Esophagus (tissue), 2 donors: ENCODE data around the gene ZNF816. TPM values are rescaled to one million over a fixed set of nuclear protein-coding genes. Genes with fewer than 3 reads are reported as not detected.

Experiments used
- H3K27ac ChIP-seq, 2 donors: one replicate each; pipeline ENCODE4 v1.5.1; 2013; ENCODE audit warnings: low read depth in 2 of 2, mild to moderate bottlenecking in 2 of 2, inconsistent platforms in 1 of 2, low read length in 1 of 2, moderate library complexity in 1 of 2
- H3K27me3 ChIP-seq, 2 donors: one replicate each; pipeline ENCODE4 v1.6.1; 2013; ENCODE audit warnings: low read length in 2 of 2, control low read depth in 1 of 2, mild to moderate bottlenecking in 1 of 2; ENCODE audit not compliant: insufficient read depth in 2 of 2, control insufficient read depth in 1 of 2
- H3K36me3 ChIP-seq, 2 donors: one replicate each; pipeline ENCODE4 v1.6.1; 2013; ENCODE audit warnings: low read length in 1 of 2; ENCODE audit not compliant: control insufficient read depth in 2 of 2, insufficient read depth in 2 of 2
- H3K4me1 ChIP-seq, 2 donors: one replicate each; pipeline ENCODE4 v1.6.1; 2013; ENCODE audit warnings: low read length in 1 of 2; ENCODE audit not compliant: control insufficient read depth in 2 of 2, insufficient read depth in 2 of 2
- H3K4me3 ChIP-seq, 2 donors: one replicate each; pipeline ENCODE4 v1.5.1; 2013; ENCODE audit warnings: low read length in 2 of 2, mild to moderate bottlenecking in 2 of 2, low read depth in 1 of 2, moderate library complexity in 1 of 2
- H3K9me3 ChIP-seq, 2 donors: one replicate each; pipeline ENCODE4 v1.6.1; 2013; ENCODE audit warnings: mild to moderate bottlenecking in 2 of 2, low read depth in 1 of 2, low read length in 1 of 2, moderate library complexity in 1 of 2; ENCODE audit not compliant: control insufficient read depth in 2 of 2, insufficient read depth in 1 of 2
- WGBS, 2 donors: extraction: QIAGEN DNeasy Blood & Tissue Kit; methylation state at CpG; one replicate each; pipeline ENCODE4 v1.1.7; 2013; 5-methylcytosine and 5-hydroxymethylcytosine counted together
- polyA plus RNA-seq, 2 donors: library from polyadenylated mRNA; stranded (reverse); fragments of 200-250 nt; gene quantifications; one replicate each; pipeline ENCODE4 v1.2.3, GENCODE V29; 2013
- donor health status: healthy with polysubstance abuse.
- donor health status: Bipolar disorder and iron deficiency.

The ZNF816 gene
- polyA plus RNA-seq, 2 donors = 2.0 to 2.1 TPM

DNA sequence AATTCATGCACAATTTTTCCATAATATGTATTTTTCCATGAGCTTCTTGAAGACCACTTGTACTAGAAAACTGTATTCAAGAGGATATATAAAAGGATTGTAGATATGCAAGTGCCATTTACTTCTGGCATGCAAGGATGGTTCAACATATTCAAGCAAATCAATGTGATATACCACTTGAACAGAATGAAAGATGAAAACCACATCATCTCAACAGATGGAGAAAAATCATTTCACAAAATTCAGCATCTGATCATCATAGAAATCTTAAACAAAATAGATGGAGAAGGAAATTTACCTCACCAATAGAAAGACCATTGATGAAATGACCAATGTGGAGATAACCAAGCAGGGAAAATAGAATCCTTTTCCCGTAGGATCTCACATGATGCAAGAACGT is 5.1 kb upstream of the ZNF816 start:
- Histone ChIP-seq H3K36me3 (no peaks in the 10 kb centered on the region), H3K9me3 (peaks cover 2 to 4% of the 10 kb centered on the region in 2 donors), H3K4me1 (peaks cover 0 to 2% of the 10 kb centered on the region in 2 donors), H3K27me3 (no peaks in the 10 kb centered on the region), H3K27ac (no peak overlapping the region), H3K4me3 (no peak overlapping the region)
- 89 to 98% methylated on average over 2 of the region's 2 CpGs for WGBS, 2 donors

DNA sequence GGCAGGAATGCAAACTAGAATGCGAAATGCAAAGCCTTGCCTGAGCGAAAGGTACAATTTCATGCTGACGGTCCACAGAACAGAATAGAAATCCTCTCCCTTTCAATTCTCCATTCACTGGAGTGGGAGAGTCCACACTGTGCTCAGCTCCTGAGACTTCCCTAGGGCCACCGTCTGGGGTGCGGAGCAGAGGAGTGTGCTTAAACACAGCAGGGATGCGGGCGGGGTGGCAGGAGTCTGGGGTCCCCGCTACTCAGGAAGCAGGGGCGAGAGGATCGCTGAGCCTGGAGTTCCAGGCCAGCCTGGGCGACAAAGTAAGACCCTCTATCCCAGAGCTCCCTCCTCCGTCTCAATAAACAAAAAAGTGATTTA is 552 bp upstream of the ZNF816 start:
- H3K27ac ChIP-seq = peak overlapping the region; percentile 88 to 94
- WGBS, 2 donors = 2 to 6% methylated on average over 12 of the region's 12 CpGs
- H3K4me1 ChIP-seq = peaks cover 0 to 4% of the 10 kb centered on the region in 2 donors
- H3K36me3 ChIP-seq = peaks cover 2 to 3% of the 10 kb centered on the region in 2 donors
- peak overlapping the region; percentile 49 to 72 for H3K4me3 ChIP-seq
- peaks cover 2 to 22% of the 10 kb centered on the region in 2 donors for H3K9me3 ChIP-seq
- no peaks in the 10 kb centered on the region for H3K27me3 ChIP-seq

DNA sequence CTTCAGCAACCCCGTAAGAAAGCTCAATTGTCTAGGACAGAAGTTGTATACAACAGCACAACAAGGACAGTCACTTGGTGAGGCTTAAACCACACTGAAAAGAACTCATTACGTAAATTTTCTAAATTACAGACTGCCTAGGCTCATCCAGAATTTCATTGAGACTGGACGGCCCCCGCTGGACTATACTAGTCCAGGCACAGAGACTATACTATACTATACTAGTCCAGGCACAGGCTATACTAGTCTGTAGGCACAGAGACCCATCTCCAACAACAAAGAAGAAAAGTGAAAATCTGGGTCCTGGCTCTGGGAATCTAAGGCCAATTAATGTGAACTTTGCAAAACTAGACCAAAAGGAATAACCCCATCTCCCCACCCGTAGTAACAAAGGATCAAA is 700 bp downstream of the ZNF816 start:
- Histone ChIP-seq H3K9me3 (peaks cover 0 to 30% of the 10 kb centered on the region in 2 donors), H3K36me3 (peaks cover 2 to 3% of the 10 kb centered on the region in 2 donors), H3K4me1 (peaks cover 0 to 4% of the 10 kb centered on the region in 2 donors), H3K4me3 (peak overlapping the region; percentile 66 to 72), H3K27ac (peak overlapping the region; percentile 88 to 91), H3K27me3 (no peaks in the 10 kb centered on the region)
- WGBS, 2 donors = 21 to 26% methylated on average over 5 of the region's 5 CpGs

DNA sequence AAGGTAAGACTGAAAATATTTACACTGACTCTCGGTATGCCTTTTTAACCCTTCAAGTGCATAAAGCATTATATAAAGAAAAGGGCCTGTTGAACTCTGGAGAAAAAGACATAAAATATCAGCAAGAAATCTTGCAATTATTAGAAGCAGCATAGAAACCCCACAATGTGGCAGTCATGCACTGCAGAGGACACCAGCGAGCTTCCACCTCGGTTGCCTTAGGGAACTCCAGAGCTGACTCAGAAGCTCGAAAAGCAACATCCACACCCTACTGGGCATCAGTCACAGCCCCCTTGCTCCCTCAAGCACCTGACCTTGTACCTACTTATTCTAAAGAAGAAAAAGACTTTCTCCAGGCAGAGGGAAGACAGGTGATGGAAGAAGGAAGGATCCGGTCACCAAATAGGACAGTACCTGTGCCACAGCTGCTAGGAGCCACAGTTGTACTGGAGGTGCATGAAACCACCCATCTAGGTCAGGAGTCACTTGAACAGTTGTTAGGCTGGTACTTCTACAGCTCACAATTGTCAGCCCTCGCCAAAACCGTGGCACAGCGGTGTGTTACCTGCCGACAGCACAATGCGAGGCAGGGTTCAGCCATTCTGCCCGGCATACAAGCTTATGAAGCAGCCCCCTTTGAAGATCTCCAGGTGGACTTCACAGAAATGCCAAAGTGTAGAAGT is 2.9 kb downstream of the ZNF816 start:
- Histone ChIP-seq H3K27me3 (no peaks in the 10 kb centered on the region), H3K36me3 (peaks cover 5 to 13% of the 10 kb centered on the region in 2 donors), H3K27ac (no peak overlapping the region), H3K4me1 (peaks cover 0 to 4% of the 10 kb centered on the region in 2 donors), H3K4me3 (no peak overlapping the region), H3K9me3 (peaks cover 2 to 43% of the 10 kb centered on the region in 2 donors)
- 90 to 94% methylated on average over 11 of the region's 11 CpGs for WGBS, 2 donors

DNA sequence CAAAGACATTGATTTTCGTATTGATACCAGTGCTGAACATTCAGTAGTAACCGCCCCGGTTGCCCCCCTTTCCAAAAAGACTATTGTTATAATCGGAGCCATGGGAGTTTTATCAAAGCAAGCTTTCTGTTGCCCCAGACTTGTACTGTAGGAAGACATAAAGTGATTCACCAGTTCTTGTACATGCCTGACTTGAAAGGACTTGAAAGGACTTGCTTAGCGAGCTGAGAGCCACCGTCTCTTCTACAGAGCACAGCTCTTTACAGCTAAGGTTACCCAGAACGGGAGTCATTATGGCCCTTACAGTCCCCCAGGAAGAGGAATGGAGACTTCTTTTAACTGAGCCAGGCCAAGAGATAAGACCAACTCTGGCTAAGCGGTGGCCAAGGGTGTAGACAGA is 5.1 kb downstream of the ZNF816 start:
- Histone ChIP-seq H3K4me1 (peaks cover 0 to 2% of the 10 kb centered on the region in 2 donors), H3K4me3 (no peak overlapping the region), H3K27ac (no peak overlapping the region), H3K36me3 (peaks cover 12 to 15% of the 10 kb centered on the region in 2 donors), H3K9me3 (peaks cover 6 to 54% of the 10 kb centered on the region in 2 donors), H3K27me3 (no peaks in the 10 kb centered on the region)
- 88 to 91% methylated on average over 8 of the region's 8 CpGs for WGBS, 2 donors

DNA sequence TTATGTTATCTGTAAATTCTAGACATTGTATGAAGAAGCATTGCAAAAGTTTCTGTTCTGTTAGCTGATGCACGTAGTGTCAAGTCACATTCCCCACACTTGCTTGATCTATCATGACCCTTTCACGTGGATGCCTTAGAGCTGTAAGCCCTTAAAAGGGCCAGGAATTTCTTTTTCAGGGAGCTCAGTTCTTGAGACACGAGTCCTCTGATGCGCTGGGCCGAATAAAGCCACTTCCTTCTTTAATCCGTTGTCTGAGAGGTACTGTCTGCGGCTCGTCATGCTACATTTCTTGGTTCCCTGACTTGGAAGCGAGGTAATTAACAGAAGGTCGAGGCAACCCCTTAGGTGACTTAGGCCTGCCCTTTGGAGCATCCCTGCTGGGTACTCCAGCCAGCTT is 5.8 kb downstream of the ZNF816 start:
- WGBS, 2 donors = 97% methylated on average over 10 of the region's 10 CpGs
- peaks cover 17 to 21% of the 10 kb centered on the region in 2 donors for H3K36me3 ChIP-seq
- no peak overlapping the region for H3K4me3 ChIP-seq
- peaks cover 0 to 2% of the 10 kb centered on the region in 2 donors for H3K4me1 ChIP-seq
- no peaks in the 10 kb centered on the region for H3K27me3 ChIP-seq
- H3K27ac ChIP-seq = no peak overlapping the region
- H3K9me3 ChIP-seq = peaks cover 6 to 61% of the 10 kb centered on the region in 2 donors

DNA sequence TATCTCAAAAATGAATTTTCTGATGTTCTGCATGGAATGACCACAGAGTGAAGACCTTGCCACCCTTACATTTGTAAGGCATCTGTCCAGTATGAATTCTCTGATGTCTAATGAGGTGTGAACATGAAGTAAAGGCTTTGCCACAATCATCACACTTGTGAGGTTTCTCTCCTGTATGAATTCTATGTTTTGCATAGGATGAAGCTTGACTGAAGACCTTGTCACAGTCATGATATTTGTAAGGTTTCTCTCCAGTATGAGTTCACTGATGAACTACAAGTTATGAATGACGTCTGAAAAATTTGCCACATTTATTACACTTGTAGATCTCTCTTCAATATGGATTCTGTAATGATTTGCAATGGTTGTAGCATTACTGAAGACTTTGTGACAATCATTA is 13.3 kb downstream of the ZNF816 start:
- no peaks in the 10 kb centered on the region for H3K27me3 ChIP-seq
- 68 to 97% methylated on average over 1 of the region's 1 CpG for WGBS, 2 donors
- no peak overlapping the region for H3K27ac ChIP-seq
- H3K4me3 ChIP-seq = no peak overlapping the region
- H3K9me3 ChIP-seq = peaks cover 18 to 37% of the 10 kb centered on the region in 2 donors
- peaks cover 11 to 12% of the 10 kb centered on the region in 2 donors for H3K36me3 ChIP-seq
- H3K4me1 ChIP-seq = peaks cover 0 to 3% of the 10 kb centered on the region in 2 donors

DNA sequence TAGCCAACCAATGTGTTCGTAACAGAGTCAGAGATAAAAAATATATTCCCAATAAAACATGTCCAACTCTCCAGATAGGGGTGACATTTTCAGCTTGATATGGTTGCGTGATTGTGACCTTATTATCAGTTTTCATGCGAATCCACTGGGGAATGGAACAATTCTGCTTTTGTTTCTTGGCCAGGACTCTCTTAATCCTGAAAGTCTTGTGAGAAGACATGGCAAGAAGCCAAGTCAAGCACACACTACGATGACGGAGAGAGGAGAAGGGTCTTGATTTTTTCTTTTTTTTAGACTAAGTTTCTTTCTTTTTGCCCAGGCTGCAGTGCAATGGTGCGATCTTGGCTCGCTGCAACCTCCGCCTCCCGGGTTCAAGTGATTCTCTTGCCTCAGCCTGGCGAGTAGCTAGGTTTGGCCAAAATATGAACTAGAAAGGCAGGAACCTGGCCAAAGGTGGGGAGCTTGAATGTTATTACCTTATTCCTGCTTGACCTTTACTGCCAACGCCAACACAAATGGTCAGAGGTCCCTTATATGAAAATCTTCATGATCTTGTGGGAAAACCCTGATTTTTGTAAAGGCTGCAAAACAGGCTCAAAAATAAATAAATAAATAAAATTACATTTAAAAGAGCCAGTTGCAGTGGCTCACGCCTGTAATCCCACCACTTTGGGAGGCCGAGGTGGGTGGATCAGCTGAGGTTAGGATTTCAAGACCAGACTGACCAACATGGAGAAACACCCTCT is 14.5 kb downstream of the ZNF816 start:
- peaks cover 16 to 33% of the 10 kb centered on the region in 2 donors for H3K9me3 ChIP-seq
- H3K4me3 ChIP-seq = no peak overlapping the region
- H3K27ac ChIP-seq = no peak overlapping the region
- H3K4me1 ChIP-seq = peaks cover 0 to 3% of the 10 kb centered on the region in 2 donors
- 96 to 97% methylated on average over 13 of the region's 13 CpGs for WGBS, 2 donors
- H3K36me3 ChIP-seq = peaks cover 7 to 11% of the 10 kb centered on the region in 2 donors
- H3K27me3 ChIP-seq = no peaks in the 10 kb centered on the region

DNA sequence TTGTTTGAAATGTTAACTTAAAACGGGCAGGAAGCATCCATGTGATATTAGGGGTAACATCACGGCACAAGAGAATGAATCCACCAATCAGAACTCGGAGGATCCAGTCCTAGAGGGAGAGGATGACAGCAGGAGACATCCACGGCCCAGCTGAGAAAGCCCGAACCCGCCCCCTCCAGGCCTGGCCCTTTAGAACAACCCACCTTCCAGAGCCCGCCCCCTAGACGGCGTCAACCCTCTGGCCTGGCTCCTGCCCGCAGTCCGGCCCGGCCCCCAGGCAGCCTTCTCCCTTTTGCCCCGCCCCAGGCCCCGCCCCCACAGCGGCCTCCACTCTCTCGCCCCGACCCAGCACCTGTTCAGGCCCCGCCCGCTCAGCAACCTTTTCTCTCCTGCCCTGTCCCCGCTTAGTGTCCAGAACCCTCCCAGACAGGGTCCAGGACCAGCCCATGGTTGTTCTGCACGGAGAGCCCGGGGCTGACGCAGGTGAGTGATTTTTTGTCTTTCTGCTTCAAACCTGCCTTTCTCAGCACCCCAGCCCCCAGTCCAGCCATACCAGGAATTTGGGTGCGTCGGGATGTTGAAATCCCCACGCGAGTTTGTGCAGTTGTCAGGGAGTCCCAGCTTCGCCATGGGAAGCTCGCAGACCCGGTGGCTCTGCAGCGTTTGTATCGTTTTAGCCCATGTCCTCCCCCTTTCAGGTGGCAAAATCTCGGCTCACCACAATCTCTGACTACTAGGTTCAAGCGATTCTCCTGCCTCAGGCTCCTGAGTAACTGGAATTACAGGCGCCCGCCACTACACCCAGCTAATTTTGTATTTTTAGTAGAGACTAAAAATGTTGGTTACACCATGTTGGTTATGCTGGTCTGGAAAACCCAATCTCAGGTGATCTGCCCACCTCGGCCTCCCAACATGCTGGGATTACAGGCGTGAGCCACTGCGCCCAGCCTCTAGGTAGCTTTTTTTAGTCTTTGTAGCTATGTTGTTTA is 16.1 kb downstream of the ZNF816 start:
- no peak overlapping the region for H3K27ac ChIP-seq
- H3K36me3 ChIP-seq = peaks cover 0 to 3% of the 10 kb centered on the region in 2 donors
- 45 to 52% methylated on average over 39 of the region's 39 CpGs for WGBS, 2 donors
- peaks cover 0 to 3% of the 10 kb centered on the region in 2 donors for H3K4me1 ChIP-seq
- no peaks in the 10 kb centered on the region for H3K27me3 ChIP-seq
- peaks cover 14 to 19% of the 10 kb centered on the region in 2 donors for H3K9me3 ChIP-seq
- no peak overlapping the region for H3K4me3 ChIP-seq
